Measurements from ENCODE around the gene REEP5.

GRCh38 chr5:112951124-112951702 lies 29.2 kb upstream of the REEP5 start:
- TF ChIP-seq EZH2phosphoT487 (IDR thresholded peaks at IDR 0.05; ENCODE audit: borderline replicate concordance, low read depth) (no peak), REST (IDR thresholded peaks at IDR 0.05; ENCODE audit: low read depth, low read length) (no peak), CTCF (IDR thresholded peaks at IDR 0.05) (no peak), USF2 (IDR thresholded peaks at IDR 0.05; ENCODE audit: borderline replicate concordance, low read depth, low read length) (no peak)
- TF ChIP-seq, protein P1, sequence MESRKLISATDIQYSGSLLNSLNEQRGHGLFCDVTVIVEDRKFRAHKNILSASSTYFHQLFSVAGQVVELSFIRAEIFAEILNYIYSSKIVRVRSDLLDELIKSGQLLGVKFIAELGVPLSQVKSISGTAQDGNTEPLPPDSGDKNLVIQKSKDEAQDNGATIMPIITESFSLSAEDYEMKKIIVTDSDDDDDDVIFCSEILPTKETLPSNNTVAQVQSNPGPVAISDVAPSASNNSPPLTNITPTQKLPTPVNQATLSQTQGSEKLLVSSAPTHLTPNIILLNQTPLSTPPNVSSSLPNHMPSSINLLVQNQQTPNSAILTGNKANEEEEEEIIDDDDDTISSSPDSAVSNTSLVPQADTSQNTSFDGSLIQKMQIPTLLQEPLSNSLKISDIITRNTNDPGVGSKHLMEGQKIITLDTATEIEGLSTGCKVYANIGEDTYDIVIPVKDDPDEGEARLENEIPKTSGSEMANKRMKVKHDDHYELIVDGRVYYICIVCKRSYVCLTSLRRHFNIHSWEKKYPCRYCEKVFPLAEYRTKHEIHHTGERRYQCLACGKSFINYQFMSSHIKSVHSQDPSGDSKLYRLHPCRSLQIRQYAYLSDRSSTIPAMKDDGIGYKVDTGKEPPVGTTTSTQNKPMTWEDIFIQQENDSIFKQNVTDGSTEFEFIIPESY (IDR thresholded peaks at IDR 0.05; ENCODE audit: borderline replicate concordance, low read depth): no peak

Data from SK-N-SH (cell line).